GM23338 (cell line): ENCODE data around the gene GPC5.

Experiments used
- CREB1 ChIP-seq: fragments of 250-450 bp; sonication (Bioruptor Pico); IDR thresholded peaks from 2 replicates; pipeline ENCODE4 v1.5.0; 2020; ENCODE audit warnings: low read depth, mild to moderate bottlenecking, moderate library complexity
- EZH2 ChIP-seq: fragments of 200-600 bp; sonication (generic); IDR thresholded peaks from one replicate; pipeline ENCODE4 v1.8.0; 2017; ENCODE audit warnings: antibody characterized with exemption, mild to moderate bottlenecking, low read depth; ENCODE audit not compliant: unreplicated experiment
- EZH2phosphoT487 ChIP-seq: fragments of 200-600 bp; sonication (generic); IDR thresholded peaks from one replicate; pipeline ENCODE4 v1.8.1; 2018; ENCODE audit warnings: antibody characterized with exemption; ENCODE audit not compliant: unreplicated experiment
- JUNB ChIP-seq: IDR thresholded peaks from one replicate; pipeline ENCODE4 v1.6.1; 2016; ENCODE audit warnings: antibody characterized with exemption; ENCODE audit not compliant: unreplicated experiment
- POLR2AphosphoS5 ChIP-seq: IDR thresholded peaks from 2 replicates; pipeline ENCODE4 v1.6.1; 2016; ENCODE audit warnings: antibody characterized with exemption, low read depth
- STAT1 ChIP-seq: IDR thresholded peaks from one replicate; pipeline ENCODE4 v1.6.1; 2016; ENCODE audit warnings: antibody characterized with exemption; ENCODE audit not compliant: unreplicated experiment
- ZNF114 ChIP-seq: fragments of 250-450 bp; sonication (Bioruptor Pico); IDR thresholded peaks from 2 replicates; pipeline ENCODE4 v1.5.0; 2020; ENCODE audit warnings: mild to moderate bottlenecking, moderate library complexity
- ZNF331 ChIP-seq: fragments of 250-450 bp; sonication (Bioruptor Pico); IDR thresholded peaks from 2 replicates; pipeline ENCODE4 v1.5.0; 2020; ENCODE audit warnings: low read depth, mild to moderate bottlenecking, moderate library complexity
- TF ChIP-seq, protein P1 (sequence below), 2 experiments: fragments of 200-600 bp in 1 of 2; sonication (generic) in 1 of 2; conservative IDR thresholded peaks; 2 replicates each; pipeline versions ENCODE4 v1.5.1 to v1.6.1; 2016 to 2017; ENCODE audit warnings: antibody characterized with exemption in 2 of 2, low read depth in 2 of 2, mild to moderate bottlenecking in 2 of 2, moderate library complexity in 1 of 2
- TF ChIP-seq, protein P2 (sequence below): IDR thresholded peaks from one replicate; pipeline ENCODE4 v1.6.1; 2018; ENCODE audit warnings: antibody characterized with exemption; ENCODE audit not compliant: unreplicated experiment
- TF ChIP-seq, protein P3 (sequence below): IDR thresholded peaks from 2 replicates; pipeline ENCODE4 v1.6.1; 2016; ENCODE audit warnings: antibody characterized with exemption
- TF ChIP-seq, protein P4 (sequence below): fragments of 250-450 bp; sonication (Bioruptor Pico); IDR thresholded peaks from 2 replicates; pipeline ENCODE4 v1.5.0; 2020; ENCODE audit warnings: mild to moderate bottlenecking, moderate library complexity

DNA sequence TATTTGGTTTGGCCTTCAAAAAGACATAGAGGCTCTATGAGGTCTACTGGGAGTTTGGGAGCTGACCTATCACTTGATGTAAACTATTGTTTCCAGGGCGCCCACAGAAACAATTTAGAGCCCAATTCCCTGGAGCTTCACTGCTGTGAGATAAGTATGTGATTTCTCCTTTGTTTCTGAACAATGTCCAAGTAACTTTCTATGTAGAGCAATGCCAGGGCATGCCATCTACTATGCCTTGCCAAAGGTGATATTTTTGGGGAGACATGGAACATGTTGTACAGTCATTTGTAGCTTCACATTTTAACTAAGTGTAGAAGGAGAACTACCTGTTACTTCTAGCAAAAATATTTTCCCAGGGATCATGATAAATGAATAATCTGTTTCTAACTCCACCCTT, 872.6 kb downstream of the GPC5 start:
- TF ChIP-seq POLR2AphosphoS5 (no peak), EZH2 (no peak), EZH2phosphoT487 (no peak), CREB1 (no peak), ZNF331 (CRISPR knock-in tag) (no peak), ZNF114 (CRISPR knock-in tag) (no peak), STAT1 (no peak), JUNB (no peak)
- TF ChIP-seq, protein P1, sequence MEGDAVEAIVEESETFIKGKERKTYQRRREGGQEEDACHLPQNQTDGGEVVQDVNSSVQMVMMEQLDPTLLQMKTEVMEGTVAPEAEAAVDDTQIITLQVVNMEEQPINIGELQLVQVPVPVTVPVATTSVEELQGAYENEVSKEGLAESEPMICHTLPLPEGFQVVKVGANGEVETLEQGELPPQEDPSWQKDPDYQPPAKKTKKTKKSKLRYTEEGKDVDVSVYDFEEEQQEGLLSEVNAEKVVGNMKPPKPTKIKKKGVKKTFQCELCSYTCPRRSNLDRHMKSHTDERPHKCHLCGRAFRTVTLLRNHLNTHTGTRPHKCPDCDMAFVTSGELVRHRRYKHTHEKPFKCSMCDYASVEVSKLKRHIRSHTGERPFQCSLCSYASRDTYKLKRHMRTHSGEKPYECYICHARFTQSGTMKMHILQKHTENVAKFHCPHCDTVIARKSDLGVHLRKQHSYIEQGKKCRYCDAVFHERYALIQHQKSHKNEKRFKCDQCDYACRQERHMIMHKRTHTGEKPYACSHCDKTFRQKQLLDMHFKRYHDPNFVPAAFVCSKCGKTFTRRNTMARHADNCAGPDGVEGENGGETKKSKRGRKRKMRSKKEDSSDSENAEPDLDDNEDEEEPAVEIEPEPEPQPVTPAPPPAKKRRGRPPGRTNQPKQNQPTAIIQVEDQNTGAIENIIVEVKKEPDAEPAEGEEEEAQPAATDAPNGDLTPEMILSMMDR (conservative IDR thresholded peaks at IDR 0.05; ENCODE audit: low read depth in 2 of 2), result no peak
- TF ChIP-seq, protein P2, sequence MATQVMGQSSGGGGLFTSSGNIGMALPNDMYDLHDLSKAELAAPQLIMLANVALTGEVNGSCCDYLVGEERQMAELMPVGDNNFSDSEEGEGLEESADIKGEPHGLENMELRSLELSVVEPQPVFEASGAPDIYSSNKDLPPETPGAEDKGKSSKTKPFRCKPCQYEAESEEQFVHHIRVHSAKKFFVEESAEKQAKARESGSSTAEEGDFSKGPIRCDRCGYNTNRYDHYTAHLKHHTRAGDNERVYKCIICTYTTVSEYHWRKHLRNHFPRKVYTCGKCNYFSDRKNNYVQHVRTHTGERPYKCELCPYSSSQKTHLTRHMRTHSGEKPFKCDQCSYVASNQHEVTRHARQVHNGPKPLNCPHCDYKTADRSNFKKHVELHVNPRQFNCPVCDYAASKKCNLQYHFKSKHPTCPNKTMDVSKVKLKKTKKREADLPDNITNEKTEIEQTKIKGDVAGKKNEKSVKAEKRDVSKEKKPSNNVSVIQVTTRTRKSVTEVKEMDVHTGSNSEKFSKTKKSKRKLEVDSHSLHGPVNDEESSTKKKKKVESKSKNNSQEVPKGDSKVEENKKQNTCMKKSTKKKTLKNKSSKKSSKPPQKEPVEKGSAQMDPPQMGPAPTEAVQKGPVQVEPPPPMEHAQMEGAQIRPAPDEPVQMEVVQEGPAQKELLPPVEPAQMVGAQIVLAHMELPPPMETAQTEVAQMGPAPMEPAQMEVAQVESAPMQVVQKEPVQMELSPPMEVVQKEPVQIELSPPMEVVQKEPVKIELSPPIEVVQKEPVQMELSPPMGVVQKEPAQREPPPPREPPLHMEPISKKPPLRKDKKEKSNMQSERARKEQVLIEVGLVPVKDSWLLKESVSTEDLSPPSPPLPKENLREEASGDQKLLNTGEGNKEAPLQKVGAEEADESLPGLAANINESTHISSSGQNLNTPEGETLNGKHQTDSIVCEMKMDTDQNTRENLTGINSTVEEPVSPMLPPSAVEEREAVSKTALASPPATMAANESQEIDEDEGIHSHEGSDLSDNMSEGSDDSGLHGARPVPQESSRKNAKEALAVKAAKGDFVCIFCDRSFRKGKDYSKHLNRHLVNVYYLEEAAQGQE, result no peak
- TF ChIP-seq, protein P3, sequence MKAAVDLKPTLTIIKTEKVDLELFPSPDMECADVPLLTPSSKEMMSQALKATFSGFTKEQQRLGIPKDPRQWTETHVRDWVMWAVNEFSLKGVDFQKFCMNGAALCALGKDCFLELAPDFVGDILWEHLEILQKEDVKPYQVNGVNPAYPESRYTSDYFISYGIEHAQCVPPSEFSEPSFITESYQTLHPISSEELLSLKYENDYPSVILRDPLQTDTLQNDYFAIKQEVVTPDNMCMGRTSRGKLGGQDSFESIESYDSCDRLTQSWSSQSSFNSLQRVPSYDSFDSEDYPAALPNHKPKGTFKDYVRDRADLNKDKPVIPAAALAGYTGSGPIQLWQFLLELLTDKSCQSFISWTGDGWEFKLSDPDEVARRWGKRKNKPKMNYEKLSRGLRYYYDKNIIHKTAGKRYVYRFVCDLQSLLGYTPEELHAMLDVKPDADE, result no peak
- TF ChIP-seq, protein P4, sequence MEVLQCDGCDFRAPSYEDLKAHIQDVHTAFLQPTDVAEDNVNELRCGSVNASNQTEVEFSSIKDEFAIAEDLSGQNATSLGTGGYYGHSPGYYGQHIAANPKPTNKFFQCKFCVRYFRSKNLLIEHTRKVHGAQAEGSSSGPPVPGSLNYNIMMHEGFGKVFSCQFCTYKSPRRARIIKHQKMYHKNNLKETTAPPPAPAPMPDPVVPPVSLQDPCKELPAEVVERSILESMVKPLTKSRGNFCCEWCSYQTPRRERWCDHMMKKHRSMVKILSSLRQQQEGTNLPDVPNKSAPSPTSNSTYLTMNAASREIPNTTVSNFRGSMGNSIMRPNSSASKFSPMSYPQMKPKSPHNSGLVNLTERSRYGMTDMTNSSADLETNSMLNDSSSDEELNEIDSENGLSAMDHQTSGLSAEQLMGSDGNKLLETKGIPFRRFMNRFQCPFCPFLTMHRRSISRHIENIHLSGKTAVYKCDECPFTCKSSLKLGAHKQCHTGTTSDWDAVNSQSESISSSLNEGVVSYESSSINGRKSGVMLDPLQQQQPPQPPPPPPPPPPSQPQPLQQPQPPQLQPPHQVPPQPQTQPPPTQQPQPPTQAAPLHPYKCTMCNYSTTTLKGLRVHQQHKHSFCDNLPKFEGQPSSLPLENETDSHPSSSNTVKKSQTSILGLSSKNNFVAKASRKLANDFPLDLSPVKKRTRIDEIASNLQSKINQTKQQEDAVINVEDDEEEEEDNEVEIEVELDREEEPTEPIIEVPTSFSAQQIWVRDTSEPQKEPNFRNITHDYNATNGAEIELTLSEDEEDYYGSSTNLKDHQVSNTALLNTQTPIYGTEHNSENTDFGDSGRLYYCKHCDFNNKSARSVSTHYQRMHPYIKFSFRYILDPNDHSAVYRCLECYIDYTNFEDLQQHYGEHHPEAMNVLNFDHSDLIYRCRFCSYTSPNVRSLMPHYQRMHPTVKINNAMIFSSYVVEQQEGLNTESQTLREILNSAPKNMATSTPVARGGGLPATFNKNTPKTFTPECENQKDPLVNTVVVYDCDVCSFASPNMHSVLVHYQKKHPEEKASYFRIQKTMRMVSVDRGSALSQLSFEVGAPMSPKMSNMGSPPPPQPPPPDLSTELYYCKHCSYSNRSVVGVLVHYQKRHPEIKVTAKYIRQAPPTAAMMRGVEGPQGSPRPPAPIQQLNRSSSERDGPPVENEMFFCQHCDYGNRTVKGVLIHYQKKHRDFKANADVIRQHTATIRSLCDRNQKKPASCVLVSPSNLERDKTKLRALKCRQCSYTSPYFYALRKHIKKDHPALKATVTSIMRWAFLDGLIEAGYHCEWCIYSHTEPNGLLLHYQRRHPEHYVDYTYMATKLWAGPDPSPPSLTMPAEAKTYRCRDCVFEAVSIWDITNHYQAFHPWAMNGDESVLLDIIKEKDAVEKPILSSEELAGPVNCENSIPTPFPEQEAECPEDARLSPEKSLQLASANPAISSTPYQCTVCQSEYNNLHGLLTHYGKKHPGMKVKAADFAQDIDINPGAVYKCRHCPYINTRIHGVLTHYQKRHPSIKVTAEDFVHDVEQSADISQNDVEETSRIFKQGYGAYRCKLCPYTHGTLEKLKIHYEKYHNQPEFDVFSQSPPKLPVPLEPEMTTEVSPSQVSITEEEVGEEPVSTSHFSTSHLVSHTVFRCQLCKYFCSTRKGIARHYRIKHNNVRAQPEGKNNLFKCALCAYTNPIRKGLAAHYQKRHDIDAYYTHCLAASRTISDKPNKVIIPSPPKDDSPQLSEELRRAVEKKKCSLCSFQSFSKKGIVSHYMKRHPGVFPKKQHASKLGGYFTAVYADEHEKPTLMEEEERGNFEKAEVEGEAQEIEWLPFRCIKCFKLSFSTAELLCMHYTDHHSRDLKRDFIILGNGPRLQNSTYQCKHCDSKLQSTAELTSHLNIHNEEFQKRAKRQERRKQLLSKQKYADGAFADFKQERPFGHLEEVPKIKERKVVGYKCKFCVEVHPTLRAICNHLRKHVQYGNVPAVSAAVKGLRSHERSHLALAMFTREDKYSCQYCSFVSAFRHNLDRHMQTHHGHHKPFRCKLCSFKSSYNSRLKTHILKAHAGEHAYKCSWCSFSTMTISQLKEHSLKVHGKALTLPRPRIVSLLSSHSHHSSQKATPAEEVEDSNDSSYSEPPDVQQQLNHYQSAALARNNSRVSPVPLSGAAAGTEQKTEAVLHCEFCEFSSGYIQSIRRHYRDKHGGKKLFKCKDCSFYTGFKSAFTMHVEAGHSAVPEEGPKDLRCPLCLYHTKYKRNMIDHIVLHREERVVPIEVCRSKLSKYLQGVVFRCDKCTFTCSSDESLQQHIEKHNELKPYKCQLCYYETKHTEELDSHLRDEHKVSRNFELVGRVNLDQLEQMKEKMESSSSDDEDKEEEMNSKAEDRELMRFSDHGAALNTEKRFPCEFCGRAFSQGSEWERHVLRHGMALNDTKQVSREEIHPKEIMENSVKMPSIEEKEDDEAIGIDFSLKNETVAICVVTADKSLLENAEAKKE (CRISPR knock-in tag), result no peak
